ENCODE results near the gene HOXB9.

Gene HOXB9

DNA sequence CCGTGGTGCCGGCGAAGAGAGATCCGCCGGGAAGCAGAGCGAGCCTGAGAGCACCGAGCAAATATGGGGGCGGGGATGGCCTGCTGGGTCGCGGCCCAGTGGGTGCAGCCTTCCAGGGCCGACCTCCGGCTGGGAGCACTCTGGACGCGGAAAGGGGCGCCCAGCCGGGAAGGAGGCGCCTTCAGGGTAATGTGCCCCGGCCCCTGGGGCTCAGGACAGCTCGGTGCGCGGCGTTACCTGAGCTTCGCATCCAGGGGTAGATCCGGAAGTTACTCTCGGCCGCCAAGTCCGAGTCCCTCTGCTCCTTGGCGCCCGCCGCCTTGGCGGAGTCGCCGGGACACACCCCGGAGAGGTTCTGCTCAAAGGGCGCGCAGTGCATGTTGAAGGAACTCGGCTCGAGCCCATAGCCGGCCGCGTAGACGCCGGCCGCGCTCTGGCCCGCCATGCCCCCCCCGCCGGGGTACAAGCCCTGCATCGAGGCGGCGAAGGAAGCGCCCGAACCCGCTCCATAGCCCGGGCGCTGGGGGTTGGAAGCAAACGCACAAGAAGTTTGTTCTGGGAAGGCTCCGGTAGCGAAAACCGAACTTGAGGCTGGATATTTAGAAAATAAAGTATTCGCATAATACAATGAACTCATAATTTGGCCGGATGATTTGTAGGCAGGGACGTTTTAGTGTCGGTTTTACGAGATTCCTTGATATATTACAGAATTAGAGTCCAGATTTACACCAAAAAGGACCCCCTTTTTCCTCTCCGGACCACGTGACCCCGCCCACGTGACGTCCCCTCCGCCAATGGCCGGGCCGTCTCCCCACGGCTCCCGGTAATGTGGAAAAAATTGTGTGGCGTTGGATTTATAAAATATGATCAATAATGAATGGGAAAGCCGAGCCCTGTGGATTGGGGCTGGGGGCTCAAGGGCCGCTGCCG lies 15.6 kb downstream of the HOXB9 start, which contains the start of gene HOXB7:
HOXB7 (minus strand) TSS at position 736 of the 930 bp plus-strand sequence; CDS start at position 637, 99 bp downstream.
- peak; percentile 60 for DNase-seq

DNA sequence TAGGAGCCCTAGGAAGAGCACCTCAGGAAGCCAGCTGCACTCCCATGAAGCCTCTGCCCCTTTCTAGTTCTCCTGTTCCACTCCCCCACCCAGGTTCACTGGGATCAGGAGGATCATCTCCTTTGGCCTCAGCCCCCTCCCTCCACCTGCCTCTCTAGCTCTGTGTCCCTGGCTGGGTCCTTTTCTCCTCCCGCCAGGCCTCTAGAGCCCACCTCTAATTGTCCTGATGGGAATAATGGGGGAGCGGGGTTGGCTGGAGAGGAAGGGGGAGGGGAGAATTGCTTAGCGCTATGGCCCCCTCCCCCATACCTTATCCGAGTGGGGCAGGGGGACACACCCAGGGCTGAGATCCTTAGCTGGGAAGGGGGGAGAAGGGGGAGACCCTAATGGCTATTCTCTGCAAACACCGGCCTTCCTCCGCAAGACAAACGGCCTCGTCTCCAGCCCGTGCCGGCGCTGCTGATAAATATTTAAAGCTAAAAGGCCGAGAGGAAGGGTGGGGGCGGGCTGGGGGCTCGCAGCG lies 16.3 kb downstream of the HOXB9 start:
- DNase-seq, result no peak

DNA sequence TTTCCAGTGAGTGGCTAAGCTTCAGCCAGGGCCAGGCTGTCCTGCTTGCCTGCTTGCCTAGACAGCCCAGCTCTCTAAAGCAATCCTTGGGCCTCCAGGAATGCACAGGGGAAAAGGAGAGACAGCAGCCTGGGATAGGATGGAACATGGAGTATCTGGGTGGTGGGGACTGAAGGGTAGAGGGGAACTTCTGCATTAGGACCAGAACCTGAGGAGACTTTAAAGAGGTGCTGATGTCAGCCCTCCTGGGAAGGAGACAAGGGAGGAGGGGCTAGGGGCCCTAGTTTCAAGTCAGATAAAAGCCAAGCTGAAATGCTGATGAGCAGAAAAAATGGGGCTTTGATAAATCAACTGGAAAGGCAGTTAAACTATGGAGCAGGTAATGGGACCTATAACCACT lies 17.1 kb downstream of the HOXB9 start:
- DNase-seq, result no peak

DNA sequence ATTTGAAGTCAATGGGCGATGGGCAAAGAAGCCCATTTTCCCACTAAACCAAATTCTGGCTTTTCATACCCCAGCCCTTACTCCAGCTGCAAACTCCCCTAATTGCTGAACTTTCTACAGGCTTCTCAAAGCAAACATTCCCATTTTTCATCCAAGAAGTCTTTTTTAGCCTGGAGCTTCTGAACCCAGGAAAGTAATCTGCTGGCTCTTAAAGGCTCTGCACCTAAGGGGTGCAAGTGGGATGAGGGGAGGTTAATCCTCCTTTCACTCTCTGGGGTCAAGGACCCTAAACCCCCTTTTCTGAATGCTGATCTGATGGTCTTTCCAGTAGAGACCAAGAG lies 17.7 kb downstream of the HOXB9 start:
- no peak for DNase-seq

DNA sequence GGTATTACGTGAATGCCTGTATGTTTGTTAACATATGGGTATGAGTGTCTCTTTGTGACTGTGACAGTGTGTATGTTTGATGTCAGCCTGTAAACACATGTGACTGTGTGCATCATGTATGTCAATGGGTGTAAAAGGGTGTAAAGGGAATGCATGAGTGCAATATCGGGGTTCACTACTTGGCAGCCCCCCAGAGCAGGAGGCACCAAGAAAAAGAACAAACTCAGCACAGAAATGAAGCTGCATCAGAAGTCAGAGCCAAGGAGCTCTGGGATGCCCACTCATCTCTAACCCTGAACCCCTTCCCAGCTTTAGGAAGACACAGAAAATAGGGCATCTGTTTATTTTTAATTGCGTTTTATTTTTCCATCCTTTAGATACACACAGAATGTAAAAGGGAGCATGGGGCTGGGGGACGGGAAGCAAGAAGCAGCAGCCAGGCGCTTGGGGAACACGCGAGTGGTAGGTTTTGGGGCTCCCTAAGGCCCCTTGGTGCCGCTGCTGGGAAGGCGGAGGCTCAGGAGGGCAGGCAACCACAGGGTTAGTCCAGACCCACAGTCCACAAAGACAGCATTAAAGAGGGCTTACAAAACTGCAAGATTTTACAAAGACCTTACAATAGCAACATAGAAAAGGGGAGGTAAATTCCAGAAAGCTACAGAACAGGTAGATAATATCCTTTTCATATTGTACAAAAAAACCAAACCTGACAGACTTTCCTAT lies 19.1 kb downstream of the HOXB9 start:
- no peak for DNase-seq

DNA sequence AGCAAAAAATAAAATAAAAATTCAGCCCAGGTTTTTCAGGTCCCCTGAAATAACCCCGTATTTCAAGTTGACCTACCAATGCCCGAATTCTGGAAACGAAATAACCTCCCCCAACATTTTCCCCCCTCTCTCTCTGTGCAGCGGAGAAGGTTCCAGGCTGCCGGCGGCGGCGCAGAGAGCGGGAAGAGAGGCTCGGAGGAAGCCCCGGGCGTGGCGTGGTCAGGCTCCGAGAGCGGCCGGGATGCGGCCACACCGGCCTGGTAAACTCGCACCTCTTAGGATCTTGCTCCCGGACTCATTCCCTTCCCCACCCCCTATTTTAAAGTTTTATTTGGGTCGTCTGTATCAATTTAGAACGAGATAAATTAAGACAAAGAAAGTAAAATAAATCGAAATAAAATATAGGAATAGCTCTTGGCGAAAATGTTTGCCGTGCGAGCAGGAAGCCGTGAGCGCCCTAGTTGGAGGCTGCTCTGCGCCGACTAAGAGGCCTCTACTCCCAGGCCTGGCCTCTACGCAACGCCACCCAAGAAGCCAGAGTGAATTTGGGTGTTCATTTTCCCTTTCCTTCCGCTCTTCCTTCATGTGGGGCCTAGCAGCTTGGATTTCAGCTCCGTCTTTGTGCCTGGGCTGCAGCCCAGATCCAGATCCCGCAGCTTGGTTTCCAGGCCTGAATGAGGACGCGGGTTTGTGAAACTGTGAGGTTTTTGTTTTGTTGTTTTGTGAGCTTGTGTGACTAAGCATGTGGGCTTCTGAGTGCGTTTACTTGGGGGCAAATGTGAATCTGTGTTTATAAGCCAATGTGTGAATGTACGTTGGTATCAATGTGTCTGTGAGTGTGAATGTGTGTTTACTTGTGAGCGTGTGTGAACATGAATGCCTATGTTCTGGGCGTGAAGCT lies 19.9 kb downstream of the HOXB9 start:
- DNase-seq, result no peak

DNA sequence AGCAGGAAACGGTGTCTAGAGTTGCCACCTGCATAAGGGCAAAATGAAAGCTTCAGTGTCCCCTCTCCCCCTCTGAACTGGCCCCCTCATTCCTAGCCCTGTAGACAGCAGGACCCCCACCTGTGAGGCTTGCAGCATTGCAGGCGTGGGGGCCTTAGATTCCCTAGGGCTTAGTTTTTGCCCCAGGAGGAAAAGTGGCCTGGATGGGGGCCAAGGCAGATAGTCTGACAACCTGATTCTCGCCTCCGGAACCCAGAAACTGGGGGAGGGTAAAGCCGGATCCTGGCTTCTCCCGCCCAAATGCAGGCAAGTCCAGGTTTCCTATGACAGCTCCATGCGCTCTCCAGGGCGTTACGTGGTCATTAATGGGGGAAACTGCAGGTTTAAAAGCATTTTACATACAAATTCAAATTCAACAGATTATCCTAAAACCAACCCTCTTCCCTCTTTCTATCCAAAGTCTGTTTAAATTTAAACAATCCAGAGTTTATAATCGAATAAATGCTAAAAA lies 20.7 kb downstream of the HOXB9 start:
- DNase-seq, result no peak

DNA sequence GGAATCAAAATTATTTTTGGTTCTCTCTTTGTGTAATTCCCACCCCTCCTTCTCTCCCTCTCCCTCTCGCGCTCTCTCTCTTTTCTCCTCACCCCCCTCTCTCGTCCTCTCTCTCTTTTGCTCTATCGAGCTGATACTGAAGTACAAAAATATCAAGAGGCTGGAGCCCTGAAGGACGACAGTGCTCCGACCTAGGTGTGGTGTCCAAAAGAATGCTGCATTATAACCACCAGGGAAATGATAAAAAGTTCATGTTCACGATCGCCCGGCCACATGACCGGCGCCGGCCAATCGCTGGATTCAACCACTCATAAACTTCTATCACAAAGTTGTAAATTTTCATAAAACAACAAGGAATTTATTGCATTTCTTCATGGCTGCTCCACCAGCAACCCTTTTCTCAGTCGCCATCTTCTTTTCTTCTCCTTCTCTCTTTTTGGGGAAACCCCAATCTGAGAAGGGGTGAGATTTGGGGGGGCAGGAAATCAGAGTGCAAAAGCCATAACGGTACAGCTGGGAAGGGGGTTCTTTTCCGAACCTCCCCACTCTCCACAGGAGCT lies 21.3 kb downstream of the HOXB9 start, which contains the start of gene HOXB6:
HOXB6 (minus strand) TSS at position 217 of the 560 bp plus-strand sequence. CDS start 6,836 bp downstream, outside the sequence.
- no peak for DNase-seq

DNA sequence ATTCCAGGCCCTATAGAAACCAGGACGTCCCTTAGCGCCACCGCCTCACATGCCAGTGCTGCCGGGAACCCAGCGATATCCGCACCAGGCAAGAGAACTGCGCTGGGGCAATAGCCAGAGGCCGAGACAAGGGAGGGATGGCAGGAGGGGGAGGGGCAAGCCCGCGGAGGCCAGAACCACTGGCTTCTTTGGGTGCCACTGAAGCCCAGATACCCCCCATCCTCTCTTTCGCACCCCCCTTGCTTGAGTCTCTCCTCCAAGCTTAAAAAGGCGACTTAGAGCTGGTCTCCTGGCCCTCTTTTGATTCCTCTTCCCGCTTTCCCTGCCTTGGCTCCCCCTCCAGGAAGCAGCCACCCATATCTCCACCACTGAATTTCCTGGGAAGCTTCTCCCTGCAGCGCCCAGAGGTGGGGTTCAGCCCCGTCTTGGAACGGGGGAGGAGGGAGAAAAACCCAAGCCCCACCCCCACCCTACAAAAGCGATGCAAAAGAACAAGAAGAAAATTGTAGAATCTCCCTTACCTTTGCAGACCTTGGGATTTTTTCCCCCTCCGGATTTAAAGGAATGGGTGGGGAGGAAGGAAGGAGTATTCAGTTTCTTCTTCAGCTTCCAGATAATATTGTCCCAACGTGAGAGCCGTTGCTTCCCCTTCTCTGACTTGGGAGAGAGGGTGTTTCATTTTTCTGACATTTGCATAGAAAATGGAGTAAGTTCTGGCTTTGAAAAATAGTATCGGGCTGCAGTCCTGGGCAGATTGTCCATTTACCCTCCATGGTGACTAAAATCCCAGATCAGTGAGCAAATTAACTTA lies 22.0 kb downstream of the HOXB9 start:
- DNase-seq, result no peak

DNA sequence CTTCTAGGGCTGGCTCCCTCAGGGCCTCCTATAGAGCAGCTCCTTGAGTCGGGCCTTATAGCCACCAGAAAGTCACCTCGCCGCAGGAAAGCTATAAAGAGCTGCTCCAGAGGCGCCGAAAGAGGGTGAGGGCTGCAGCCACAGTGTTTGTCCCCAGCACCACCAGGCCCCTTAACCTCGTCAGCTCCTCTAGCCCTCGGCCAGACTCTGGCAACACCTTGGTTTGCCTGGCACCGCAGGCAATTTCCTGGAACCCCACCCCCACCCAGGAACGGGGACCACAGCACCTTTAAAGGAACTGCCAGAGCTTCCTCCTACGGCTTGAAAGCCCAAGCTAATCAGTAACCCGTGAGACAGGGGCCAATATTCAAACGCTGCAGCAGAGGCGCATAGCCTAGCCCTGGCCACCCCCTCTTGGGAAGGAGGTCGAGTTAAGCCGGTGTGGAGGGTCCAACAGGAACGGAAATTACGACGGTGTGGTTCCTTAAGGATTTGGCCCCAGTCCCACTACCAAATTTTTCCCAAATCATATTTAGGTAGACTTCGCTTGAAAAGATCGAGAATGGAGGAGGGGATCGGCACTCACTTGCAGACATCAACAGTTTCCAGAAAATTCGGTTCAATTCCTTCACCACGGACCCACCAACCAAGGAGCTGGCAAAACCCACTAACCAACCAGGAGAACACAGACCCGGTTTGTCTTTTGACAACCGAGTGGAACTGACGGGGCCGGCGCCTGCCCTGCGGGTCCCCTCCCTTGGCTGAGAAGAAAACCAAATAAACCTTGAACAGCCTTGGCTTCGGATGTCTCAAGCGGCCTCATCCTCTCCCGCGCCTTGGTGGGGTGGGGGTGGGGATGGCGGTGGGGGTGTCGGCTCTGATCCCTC lies 24.4 kb downstream of the HOXB9 start:
- DNase-seq, result no peak

DNA sequence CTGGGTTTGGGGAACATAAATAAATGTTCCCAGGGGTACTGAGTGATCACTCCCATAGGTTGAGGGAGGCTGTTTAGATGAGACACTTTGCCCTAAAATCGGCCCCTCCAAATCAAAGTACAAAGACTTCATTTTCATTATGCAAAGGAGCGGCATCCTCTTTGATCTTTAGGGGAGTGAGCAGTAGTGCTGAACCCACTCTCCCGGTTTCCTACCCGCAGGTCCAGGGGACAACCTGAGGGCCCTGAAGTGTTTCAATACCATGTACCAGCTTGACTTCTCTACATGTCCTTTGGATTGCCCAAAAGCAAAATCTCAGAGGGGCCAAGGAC lies 25.0 kb downstream of the HOXB9 start:
- no peak for DNase-seq

DNA sequence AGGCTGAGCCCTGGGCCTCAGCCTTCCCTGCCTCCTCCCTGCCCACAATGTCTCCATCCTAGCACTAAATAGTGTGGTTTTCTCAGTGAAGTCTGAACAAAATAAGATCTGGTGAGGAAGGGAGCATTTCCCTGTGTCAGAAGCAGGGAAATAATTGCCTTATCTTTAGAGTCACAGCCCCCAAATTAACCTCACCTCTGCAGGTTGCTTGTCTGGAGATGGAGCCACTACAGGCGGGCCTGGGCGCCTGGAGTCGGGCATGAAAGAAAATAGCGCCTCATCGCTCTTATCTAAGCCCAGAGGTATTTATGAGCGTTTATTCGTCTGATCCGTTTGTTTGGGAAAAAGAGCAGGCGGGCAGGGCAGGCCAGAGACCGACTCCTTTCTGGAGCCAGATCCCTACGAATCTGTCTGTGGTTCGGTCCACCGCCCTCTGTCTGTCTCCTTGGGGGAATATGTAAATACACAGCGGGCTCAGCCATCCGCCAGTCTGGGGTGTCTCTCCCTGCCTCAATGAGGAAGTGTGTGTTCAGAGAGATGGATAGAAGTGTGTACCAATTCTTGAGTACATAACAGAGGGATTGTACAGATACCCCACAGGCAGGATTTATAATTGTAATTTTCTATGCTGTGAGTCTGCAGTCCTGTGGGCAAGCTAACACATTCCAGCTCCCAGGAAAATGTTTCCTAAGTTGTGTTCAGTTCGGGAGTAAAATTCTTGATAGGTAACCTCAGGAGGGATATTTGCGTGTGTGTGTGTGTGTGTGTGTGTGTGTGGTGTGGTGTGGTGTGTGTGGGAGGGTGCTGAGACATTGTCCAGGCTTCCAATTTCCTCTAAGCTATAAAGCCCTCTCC lies 25.7 kb downstream of the HOXB9 start:
- DNase-seq, result no peak

DNA sequence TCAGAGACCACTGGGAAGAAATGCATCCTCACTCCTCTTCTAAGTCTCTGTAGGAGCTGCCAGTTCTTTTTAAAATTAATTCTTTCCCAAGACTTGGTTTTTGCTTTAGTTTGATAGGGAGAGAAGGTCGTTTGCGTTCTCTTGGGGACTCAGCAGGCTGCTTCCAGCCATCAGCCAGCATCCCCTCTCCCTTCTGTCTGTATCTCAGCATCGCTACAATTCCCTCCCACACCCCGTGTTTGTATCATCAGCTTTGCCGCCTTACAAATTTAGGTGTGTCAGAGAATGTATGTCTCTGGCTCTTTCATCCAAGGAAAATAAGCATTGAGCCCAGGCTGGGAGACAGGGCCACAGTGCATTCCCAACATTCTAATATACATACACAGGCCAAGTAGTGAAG lies 26.8 kb downstream of the HOXB9 start:
- no peak for DNase-seq

DNA sequence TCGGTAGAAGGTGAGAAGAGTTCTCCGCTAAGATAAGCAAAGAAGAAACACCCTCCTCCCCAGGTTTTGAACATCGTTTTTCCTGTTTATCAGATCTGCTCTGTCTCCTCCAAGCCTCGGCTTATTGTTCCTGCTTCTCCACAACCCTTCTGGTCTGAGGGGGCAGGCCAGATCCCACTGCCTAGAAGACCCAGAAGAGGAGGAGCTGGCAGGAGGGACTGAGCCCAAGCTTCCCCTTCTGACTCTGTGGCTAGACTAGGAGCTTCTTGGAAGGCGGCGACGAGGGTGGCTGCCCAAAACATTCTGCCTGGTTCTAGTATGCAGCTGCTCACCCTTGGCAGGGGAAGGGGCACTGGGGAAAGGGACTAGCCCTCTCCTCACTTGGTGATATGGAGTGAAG lies 27.4 kb downstream of the HOXB9 start:
- no peak for DNase-seq

DNA sequence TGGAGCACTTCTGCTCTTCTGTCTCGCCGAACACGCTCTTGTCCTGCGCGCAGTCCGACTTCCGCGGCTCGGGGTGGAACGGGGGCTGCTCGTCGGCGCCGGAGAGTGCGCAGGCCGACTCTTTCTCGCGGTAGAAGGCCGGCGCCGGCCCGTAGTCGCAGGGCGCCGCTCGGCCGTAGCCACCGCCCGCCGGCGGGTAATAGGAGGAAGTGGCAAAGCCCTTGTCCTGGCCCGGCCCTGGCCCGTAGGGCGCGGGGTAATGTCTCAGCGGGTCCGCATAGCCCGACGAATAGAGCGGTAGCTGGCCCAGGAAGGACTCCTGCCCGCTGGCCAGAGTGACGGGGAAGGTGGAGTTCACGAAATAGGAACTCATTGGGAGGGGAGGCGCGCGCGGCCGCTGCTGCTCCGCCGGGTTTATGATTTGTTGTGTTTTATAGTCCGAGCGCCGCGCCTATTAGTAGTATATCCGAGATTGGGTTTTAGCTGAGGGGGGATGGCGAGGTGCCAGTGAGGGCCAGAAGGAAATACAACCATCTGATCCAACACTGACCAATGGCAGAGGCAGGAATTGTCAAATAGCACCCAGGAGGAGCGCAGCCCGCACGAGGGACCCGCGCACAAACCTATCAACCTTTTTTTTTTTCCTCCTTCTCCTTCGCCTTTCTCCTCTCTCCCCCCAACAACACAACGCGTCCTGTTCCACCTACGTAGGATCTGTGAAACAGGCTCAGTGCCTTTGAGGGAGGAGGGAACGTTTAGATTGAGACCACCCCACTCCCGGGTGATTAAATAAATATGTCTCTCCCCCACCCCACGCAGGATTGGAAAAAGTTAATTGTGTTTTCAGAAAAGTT lies 28.2 kb downstream of the HOXB9 start:
- DNase-seq, result no peak

DNA sequence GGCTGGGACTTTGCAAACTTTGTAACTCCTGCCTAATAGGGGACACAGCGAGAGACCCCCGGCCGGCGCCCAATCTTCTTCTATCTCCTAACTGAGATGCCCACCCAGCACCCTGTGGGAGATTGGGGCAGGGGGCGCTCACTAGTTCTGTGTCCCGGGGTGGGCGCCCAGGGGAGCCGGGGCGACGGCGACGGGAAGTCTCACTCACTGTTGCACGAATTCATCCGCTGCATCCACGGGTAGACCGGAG lies 28.7 kb downstream of the HOXB9 start:
- DNase-seq, result no peak

DNA sequence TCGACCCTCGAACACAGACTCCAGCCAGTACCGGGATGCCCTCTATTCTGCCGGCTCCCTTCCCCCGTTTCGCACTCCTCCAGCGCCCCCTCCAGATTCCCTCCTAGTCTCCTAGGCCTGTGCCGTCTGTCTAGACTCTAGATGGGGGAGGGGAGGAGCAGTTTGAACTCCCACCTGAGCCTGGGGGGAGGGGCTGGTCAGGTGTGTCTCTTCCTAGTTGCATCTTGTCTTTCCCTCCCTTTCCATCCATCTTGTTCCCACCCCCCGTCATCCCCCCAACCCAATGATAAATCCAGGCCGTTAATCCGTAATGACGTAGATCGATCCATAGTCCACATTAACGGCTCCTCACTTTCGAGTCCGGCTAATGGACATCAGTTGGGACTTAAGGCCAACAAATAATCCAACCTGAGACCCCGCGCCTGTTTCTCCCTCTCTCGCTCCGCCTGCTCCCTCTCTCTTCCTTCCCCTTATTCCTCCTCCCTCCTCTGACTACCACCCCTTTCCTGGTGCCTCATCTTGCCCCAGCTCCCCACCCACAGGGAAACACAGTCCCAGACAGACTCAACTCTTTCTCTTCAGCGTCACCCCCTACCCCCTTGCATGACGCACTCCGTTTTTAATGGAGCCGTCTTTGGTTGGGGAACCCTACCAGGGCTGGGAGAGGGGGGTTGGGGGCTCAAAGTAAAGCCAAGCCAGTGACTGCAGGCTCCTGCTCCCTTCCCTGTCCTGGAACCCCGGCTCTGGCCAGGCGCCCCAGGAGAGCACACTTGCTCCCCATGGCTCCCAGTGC lies 29.2 kb downstream of the HOXB9 start:
- DNase-seq, result no peak
